Esophagus squamous epithelium (tissue), 5 donors: ENCODE results near the gene DBX2. TPM values are rescaled to one million over a fixed set of nuclear protein-coding genes. Genes with fewer than 3 reads are reported as not detected.
A peak's percentile ranks its signal among the peaks of the same experiment; 100 is the strongest.
"Not testable (repeated sequence)": the region's sequence is repeated elsewhere in the genome, so short reads cannot be mapped to it uniquely, and the experiment has no call there.

Experiments
- DNase-seq: peaks from one replicate; lab custom pipeline; 2025; lab: John Stamatoyannopoulos, UW
- H3K27ac ChIP-seq, 4 donors: fragments of 200-600 bp; sonication (generic); one replicate each; pipeline ENCODE4 v1.5.1; 2016 to 2019; ENCODE audit warnings: mild to moderate bottlenecking in 1 of 4
- H3K27me3 ChIP-seq, 4 donors: fragments of 200-600 bp; sonication (generic); 1 replicate in 3 of 4; 2 replicates in 1 of 4; pipeline versions ENCODE4 v1.5.1 to v1.6.0; 2017 to 2021; ENCODE audit warnings: antibody characterized with exemption in 1 of 4
- H3K36me3 ChIP-seq, 3 donors: fragments of 200-600 bp; sonication (generic); one replicate each; pipeline ENCODE4 v1.5.1; 2016 to 2019
- H3K4me1 ChIP-seq, 3 donors: fragments of 200-600 bp; sonication (generic); one replicate each; pipeline ENCODE4 v1.5.1; 2017 to 2019
- H3K4me3 ChIP-seq, 4 donors: fragments of 200-600 bp; sonication (generic); 1 replicate in 3 of 4; 2 replicates in 1 of 4; pipeline ENCODE4 v1.5.1; 2016 to 2019; ENCODE audit warnings: mild to moderate bottlenecking in 2 of 4, moderate library complexity in 1 of 4
- H3K9me3 ChIP-seq, 3 donors: fragments of 200-600 bp; sonication (generic); one replicate each; pipeline ENCODE4 v1.5.1; 2016 to 2019
- POLR2A ChIP-seq, 4 donors: fragments of 450-650 bp; IDR thresholded peaks; one replicate each; pipeline ENCODE4 v1.6.1; 2017; ENCODE audit warnings: antibody characterized with exemption in 4 of 4, mild to moderate bottlenecking in 4 of 4, moderate library complexity in 3 of 4
- WGBS, 2 donors: methylation state at CpG; one replicate each; pipeline ENCODE4 v1.1.5; 2018; 5-methylcytosine and 5-hydroxymethylcytosine counted together
- intact Hi-C: fragments of 100-400 bp; cut with DNase I; formaldehyde crosslinking; loops from one replicate; pipeline ENCODE4 v1.15.0; 2022
- total RNA-seq, 4 donors: library from RNA; depleted of rRNA; stranded (reverse); fragments of >200 nt; gene quantifications; one replicate each; pipeline ENCODE4 v1.1.0, GENCODE V29; 2016
- TF ChIP-seq, protein P1 (sequence below), 6 experiments: fragments of 450-650 bp in 4 of 6; fragments of 200-600 bp in 2 of 6; sonication (generic) in 2 of 6; IDR thresholded peaks; one replicate each; pipeline ENCODE4 v1.5.1; 2016 to 2019; ENCODE audit warnings: antibody characterized with exemption in 6 of 6, mild to moderate bottlenecking in 4 of 6, moderate library complexity in 4 of 6
- donor health status: DM: yes; HTN: yes; CAD: no.

Gene DBX2
- total RNA-seq: not detected

DNA sequence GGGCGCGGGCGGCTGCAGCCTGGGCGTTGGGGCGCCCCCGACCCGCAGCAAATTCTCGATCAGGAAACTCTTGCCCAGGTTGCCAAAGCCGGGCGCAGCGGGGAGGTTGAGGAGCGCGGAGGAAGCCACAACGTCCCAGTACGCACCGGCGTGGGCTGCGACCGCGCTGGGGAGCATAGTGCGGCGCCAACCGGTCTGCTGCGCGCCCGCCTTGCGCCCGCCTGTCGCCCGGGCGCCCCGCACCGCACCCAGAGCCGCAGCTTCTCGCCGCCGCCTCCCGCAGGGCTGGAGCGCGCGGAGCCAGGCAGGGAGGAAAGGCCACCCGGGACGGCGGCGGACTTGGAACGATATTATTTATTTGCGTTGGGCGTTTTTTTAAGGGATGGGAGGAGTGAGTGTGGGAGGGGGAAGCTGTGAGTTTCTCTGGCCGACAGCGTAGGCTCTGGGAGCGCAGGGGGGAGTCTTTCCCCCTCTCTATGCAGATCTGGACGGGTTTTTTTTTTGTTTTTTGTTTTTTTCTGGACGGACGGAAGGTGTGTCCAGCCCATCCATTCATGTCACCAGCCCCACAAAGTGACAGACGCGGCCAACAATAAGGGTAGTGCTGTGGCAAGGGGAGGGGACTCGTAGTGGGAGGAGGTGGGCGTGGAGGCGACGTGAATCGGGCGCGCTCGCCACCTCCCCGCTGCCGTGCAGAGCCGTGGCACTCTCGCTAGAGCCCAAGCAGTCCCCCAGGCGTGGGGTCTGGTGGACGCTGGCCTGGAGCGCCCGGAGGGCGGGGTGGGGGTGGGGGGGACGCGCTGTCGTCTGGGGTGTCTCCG, at the start of gene DBX2:
TSS of gene DBX2 (minus strand) at position 349 of the 821 bp plus-strand sequence. CDS start at position 177, 172 bp downstream.
- Histone ChIP-seq H3K27me3 (peaks cover 0 to 82% (median 4%) of the 10 kb centered on the region in 4 donors), H3K4me3 (peak within 1 kb of the TSS in 3 of 4 donors; percentile 28 to 57 (median 41)), H3K36me3 (no peaks in the 10 kb centered on the region), H3K27ac (no peak within 1 kb of the TSS), H3K9me3 (no peaks in the 10 kb centered on the region), H3K4me1 (peaks cover 0 to 29% (median 8%) of the 10 kb centered on the region in 3 donors)
- WGBS, 2 donors: 0% methylated on average over 3 to 13 of the region's 77 CpGs
- TF ChIP-seq POLR2A (IDR thresholded peaks at IDR 0.05): no peak
- TF ChIP-seq, protein P1, sequence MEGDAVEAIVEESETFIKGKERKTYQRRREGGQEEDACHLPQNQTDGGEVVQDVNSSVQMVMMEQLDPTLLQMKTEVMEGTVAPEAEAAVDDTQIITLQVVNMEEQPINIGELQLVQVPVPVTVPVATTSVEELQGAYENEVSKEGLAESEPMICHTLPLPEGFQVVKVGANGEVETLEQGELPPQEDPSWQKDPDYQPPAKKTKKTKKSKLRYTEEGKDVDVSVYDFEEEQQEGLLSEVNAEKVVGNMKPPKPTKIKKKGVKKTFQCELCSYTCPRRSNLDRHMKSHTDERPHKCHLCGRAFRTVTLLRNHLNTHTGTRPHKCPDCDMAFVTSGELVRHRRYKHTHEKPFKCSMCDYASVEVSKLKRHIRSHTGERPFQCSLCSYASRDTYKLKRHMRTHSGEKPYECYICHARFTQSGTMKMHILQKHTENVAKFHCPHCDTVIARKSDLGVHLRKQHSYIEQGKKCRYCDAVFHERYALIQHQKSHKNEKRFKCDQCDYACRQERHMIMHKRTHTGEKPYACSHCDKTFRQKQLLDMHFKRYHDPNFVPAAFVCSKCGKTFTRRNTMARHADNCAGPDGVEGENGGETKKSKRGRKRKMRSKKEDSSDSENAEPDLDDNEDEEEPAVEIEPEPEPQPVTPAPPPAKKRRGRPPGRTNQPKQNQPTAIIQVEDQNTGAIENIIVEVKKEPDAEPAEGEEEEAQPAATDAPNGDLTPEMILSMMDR (IDR thresholded peaks at IDR 0.05): no peak
- DNase-seq: no peak
- intact Hi-C loops: no loop called here

- no peak for TF ChIP-seq POLR2A (IDR thresholded peaks at IDR 0.05)
- TF ChIP-seq, protein P1 (IDR thresholded peaks at IDR 0.05): no peak
- Histone ChIP-seq H3K4me3 (no peak overlapping the region), H3K4me1 (no peaks in the 10 kb centered on the region), H3K27me3 (peaks cover 0 to 18% (median 0%) of the 10 kb centered on the region in 4 donors), H3K27ac (no peak overlapping the region), H3K36me3 (no peaks in the 10 kb centered on the region), H3K9me3 (no peaks in the 10 kb centered on the region)
- no peak for DNase-seq
- WGBS, 2 donors: 34 to 83% methylated on average over 2 of the region's 2 CpGs
- intact Hi-C loops: no loop called here
Measured at GRCh38 chr12:45098766-45099165, 47.9 kb upstream of the DBX2 start.

GRCh38 chr12:45095417-45095816, 44.5 kb upstream of the DBX2 start:
- H3K36me3 ChIP-seq, H3K9me3 ChIP-seq, DNase-seq, H3K27ac ChIP-seq, H3K4me1 ChIP-seq, intact Hi-C loops, H3K4me3 ChIP-seq: not testable (repeated sequence)
- H3K27me3 ChIP-seq: peaks cover 0 to 26% (median 0%) of the 10 kb centered on the region in 4 donors
- WGBS, 2 donors: 77 to 83% methylated on average over 3 of the region's 3 CpGs

- H3K4me1 ChIP-seq: no peaks in the 10 kb centered on the region
- no peak overlapping the region for H3K27ac ChIP-seq
- no peak for DNase-seq
- no peaks in the 10 kb centered on the region for H3K36me3 ChIP-seq
- peaks cover 0 to 26% (median 0%) of the 10 kb centered on the region in 4 donors for H3K27me3 ChIP-seq
- TF ChIP-seq, protein P1 (IDR thresholded peaks at IDR 0.05): no peak
- no peak for TF ChIP-seq POLR2A (IDR thresholded peaks at IDR 0.05)
- H3K9me3 ChIP-seq: no peaks in the 10 kb centered on the region
- no peak overlapping the region for H3K4me3 ChIP-seq
- 27 to 35% methylated on average over 5 of the region's 5 CpGs for WGBS, 2 donors
- intact Hi-C loops: no loop called here
Measured at GRCh38 chr12:45093051-45093450, 42.2 kb upstream of the DBX2 start.

DNA sequence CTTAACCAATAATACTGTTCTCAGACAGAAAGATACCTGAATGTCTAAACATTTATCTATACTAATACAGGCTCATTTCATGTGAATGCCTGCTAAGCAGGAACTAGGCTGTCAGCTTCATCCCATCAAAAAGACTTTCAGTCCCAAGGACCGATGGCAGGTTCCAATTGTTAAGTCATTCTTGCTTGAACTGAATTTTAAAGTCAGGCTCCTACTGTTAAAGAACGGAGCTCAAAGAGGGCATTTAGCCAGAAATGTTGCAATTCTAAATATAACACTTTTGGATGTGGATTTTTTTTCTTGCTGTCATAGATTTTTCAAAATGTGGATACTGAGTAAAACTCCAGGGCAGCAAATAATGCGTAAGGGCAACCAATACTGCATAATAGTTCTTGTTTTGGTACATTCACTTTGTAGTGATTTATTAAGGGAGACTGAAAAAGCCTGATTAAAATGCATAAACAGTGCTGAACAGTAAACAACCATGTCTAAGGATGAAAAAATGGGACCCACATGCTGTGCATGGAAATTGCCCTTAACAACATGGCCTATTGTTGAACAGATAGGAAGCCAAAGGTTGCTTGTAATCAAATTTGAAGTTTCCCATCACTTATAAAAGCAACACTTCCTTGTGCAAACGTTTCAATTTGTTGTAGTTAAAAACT, 38.6 kb upstream of the DBX2 start:
- intact Hi-C loops: no loop called here
- H3K9me3 ChIP-seq: peaks cover 0 to 6% (median 0%) of the 10 kb centered on the region in 3 donors
- no peak overlapping the region for H3K4me3 ChIP-seq
- H3K27me3 ChIP-seq: peaks cover 0 to 16% (median 0%) of the 10 kb centered on the region in 4 donors
- WGBS, 2 donors: 20 to 31% methylated on average over 4 of the region's 4 CpGs
- H3K36me3 ChIP-seq: no peaks in the 10 kb centered on the region
- no peak for TF ChIP-seq POLR2A (IDR thresholded peaks at IDR 0.05)
- TF ChIP-seq, protein P1 (IDR thresholded peaks at IDR 0.05): no peak
- DNase-seq: no peak
- H3K4me1 ChIP-seq: no peaks in the 10 kb centered on the region
- no peak overlapping the region for H3K27ac ChIP-seq
